Sigmoid colon (tissue), 4 donors: ENCODE measurements around the gene LHFPL4.

Experiments used
- POLR2A ChIP-seq, 2 donors: fragments of 450-650 bp; IDR thresholded peaks; one replicate each; pipeline ENCODE4 v1.6.1; 2016; ENCODE audit warnings: antibody characterized with exemption in 2 of 2, mild to moderate bottlenecking in 2 of 2, moderate library complexity in 2 of 2
- POLR2AphosphoS5 ChIP-seq, 4 donors: sonication (generic); formaldehyde crosslinking; IDR thresholded peaks; one replicate each; pipeline ENCODE4 v1.6.1; 2017; ENCODE audit warnings: antibody characterized with exemption in 4 of 4
- TF ChIP-seq, protein P1 (sequence below), 4 experiments: fragments of 450-650 bp in 3 of 4; fragments of 200-600 bp in 1 of 4; IDR thresholded peaks; one replicate each; pipeline ENCODE4 v1.5.1; 2016 to 2019; ENCODE audit warnings: antibody characterized with exemption in 4 of 4, mild to moderate bottlenecking in 3 of 4, moderate library complexity in 2 of 4

DNA sequence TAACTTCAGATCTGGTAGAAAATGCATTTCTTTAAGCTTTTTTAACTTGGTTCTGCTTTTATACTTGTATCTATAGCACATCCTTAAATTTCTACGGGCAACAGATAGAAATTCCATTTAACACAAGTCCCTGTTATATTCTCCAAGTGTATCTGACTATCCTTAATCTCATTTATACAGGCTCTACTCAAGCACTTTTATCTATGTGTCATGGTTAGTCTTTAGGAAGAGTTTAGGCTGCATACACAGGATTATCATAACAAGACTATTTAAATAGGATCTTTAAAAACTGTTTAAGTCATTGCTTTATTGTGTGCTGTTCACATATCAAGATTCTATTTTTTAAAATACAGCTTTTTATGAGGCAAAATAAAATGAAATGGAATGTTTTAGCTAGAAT is 103.5 kb downstream of the LHFPL4 start:
- TF ChIP-seq, protein P1, sequence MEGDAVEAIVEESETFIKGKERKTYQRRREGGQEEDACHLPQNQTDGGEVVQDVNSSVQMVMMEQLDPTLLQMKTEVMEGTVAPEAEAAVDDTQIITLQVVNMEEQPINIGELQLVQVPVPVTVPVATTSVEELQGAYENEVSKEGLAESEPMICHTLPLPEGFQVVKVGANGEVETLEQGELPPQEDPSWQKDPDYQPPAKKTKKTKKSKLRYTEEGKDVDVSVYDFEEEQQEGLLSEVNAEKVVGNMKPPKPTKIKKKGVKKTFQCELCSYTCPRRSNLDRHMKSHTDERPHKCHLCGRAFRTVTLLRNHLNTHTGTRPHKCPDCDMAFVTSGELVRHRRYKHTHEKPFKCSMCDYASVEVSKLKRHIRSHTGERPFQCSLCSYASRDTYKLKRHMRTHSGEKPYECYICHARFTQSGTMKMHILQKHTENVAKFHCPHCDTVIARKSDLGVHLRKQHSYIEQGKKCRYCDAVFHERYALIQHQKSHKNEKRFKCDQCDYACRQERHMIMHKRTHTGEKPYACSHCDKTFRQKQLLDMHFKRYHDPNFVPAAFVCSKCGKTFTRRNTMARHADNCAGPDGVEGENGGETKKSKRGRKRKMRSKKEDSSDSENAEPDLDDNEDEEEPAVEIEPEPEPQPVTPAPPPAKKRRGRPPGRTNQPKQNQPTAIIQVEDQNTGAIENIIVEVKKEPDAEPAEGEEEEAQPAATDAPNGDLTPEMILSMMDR (IDR thresholded peaks at IDR 0.05), result no peak
- TF ChIP-seq POLR2AphosphoS5 (IDR thresholded peaks at IDR 0.05) (no peak), POLR2A (IDR thresholded peaks at IDR 0.05) (no peak)
